Limb (tissue), 2 donors: ENCODE data around the gene SLC34A3.
A peak's percentile ranks its signal among the peaks of the same experiment; 100 is the strongest.
"Not testable (repeated sequence)": the region's sequence is repeated elsewhere in the genome, so short reads cannot be mapped to it uniquely, and the experiment has no call there.

Experiments
- DNase-seq, 2 donors: peaks; one replicate each; pipeline ENCODE4 v3.0.0-alpha.2; 2016; ENCODE audit errors: extremely low spot score in 2 of 2

Gene SLC34A3

GRCh38 chr9:137241490-137242268, 11.0 kb downstream of the SLC34A3 start:
- DNase-seq = no peak

GRCh38 chr9:137242269-137243203, 11.8 kb downstream of the SLC34A3 start:
- DNase-seq = no peak

DNA sequence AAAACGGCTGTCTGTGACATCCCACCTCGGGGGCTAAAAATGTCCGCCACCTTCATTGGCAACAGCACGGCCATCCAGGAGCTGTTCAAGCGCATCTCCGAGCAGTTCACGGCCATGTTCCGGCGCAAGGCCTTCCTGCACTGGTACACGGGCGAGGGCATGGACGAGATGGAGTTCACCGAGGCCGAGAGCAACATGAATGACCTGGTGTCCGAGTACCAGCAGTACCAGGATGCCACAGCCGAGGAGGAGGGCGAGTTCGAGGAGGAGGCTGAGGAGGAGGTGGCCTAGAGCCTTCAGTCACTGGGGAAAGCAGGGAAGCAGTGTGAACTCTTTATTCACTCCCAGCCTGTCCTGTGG, 12.5 kb downstream of the SLC34A3 start:
- not testable (repeated sequence) for DNase-seq

GRCh38 chr9:137243626-137244485, 13.2 kb downstream of the SLC34A3 start:
- DNase-seq = no peak

DNA sequence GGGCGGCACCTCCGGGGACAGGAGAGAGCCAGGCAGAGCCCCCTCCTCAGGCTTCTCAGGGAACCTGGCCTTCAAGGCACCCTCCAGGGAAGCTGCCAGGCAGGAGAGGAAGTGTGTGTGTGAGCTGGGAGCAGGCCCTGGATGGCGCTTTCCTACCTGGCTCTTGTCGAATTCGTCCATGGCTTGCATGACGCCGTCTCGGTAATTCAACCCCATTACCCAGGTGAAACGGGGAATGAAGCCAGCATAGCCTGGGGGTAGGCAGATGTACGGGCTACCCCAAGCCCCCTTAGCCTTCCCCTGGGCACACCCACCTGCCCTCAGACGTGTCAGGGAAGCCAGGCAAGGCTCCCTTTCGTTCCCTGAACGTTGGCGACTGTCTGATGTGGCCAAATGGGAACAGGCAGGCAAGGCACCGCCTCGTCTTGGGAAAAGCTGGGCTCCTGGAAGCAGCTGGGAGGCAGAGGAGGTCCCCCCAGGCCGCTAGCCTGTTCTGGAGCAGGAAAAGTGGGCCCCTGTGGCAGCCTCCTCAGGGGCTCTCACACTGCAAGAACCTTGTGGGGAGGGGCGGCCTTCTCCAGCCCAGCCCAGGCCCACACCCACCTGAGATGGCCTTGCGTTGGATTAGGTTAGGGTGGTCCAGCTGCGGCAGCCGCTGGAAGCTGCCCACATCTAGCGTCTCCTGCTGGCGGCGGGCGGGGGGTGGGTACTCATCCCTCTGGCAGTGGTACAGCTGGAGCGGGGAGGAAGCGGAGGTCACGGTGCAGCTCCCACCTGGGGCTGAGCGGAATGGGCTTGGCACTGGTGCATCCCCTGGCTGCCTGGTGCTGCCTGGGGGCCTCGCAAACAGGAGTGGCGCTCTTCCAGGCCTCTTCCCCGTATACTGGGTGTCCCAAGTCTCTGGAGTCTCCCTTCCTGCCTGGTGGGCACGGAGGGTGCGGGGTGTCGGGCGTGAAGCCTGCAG, 14.1 kb downstream of the SLC34A3 start:
- DNase-seq = no peak

GRCh38 chr9:137245450-137246421, 15.0 kb downstream of the SLC34A3 start:
- DNase-seq = no peak

DNA sequence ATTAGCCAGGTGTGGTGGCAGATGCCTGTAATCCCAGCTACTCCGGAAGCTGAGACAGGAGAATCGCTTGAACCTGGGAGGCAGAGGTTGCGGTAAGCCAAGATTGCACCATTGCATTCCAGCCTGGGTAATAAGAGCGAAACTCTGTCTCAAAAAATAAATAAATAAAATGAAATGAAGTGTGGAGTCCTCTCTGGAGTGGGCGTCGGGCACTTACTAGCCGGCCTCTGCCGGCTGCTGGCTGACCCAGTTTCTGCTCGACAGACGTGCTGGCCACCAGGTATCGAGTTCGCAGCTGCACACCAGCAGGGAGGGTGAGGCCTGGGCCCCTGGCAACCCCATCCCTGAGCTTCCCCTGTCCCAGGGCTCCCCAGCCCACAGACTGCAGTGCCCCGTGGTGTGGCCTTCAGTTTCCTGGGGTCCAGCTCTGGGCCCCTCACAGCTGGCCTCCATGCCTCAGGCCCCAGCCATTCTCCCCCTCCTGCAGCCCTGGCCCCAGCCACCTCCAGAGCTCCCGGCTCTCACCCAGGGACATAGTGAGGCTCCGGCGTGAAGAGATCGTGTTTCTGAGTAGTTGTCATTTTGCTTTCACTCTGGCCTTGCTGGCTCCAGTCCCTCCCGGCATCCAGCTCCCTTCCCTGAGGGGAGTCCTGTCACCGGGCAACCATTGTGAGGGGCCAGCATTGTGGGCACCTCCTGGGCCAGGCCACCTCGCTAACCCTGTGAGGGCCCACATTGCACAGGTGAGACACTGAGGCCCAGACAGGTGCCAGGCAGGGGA, 16.6 kb downstream of the SLC34A3 start:
- DNase-seq = no peak

DNA sequence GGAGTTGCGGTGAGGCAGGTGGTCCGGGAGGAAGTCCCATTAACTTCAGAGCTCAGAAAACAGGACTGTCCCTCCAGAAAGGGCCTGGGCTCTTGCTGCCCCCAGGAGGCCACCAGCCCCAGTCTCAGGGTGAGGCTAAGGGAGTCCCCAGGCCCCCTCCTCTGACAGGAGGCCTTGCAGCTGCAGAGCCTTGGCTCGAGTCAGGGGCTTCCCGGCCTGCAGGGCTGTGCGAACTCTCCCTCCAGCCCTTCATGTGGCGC, 17.1 kb downstream of the SLC34A3 start:
- no peak for DNase-seq

DNA sequence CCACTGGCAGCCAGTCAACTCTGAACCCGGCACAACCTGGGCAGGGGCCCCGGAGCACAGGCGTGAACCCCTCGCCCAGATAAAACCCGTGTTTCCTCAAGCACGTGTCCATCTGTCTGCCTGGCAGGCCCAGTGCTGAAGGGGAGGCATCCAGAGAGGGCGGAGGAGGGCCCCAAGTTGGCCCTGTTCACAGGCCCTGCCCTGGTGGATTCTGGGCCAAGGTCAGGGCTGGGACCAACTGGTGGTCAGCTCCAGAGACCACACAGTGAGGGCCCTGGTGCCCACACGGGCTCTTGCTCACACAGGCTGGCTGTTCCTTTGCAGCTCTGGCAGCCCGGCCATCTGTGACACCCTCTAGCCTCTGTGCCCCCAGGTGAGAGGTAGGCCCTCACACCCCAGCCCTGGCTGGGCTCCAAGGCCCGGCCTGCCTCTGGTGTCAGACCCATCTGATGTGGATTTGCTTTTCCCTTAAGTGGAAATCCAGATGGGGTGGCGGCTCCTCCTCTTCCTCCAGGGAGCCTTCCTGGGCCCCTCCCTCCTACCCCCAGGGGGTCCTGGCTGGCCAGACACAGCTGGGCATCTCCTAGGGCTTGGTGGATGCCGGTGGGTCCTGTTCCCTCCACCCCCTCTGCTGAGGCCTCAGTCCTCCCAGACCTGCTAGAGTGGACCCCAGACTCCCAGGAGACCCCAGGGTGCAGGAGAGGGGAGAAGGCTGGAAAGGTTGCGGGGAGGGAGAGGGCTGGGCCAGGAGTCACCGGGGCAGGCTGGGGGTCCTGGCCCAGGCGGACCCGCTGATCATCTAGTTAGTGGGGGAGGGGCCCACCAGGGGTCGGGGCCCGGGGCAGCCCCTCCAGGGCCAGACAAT, 19.9 kb downstream of the SLC34A3 start:
- DNase-seq = no peak

- DNase-seq = no peak
These were observed 20.4 kb downstream of the SLC34A3 start, which contains the start of gene STPG3 for GRCh38 chr9:137251194-137251461. Gene STPG3 (plus strand): TSS chr9:137251286. CDS start chr9:137251287, 1 bp downstream.

- no peak for DNase-seq
These were observed 21.0 kb downstream of the SLC34A3 start for GRCh38 chr9:137251490-137252268.

GRCh38 chr9:137252555-137253506, 22.1 kb downstream of the SLC34A3 start:
- DNase-seq = no peak

- no peak for DNase-seq
These were observed 23.3 kb downstream of the SLC34A3 start for GRCh38 chr9:137253717-137254623.

DNA sequence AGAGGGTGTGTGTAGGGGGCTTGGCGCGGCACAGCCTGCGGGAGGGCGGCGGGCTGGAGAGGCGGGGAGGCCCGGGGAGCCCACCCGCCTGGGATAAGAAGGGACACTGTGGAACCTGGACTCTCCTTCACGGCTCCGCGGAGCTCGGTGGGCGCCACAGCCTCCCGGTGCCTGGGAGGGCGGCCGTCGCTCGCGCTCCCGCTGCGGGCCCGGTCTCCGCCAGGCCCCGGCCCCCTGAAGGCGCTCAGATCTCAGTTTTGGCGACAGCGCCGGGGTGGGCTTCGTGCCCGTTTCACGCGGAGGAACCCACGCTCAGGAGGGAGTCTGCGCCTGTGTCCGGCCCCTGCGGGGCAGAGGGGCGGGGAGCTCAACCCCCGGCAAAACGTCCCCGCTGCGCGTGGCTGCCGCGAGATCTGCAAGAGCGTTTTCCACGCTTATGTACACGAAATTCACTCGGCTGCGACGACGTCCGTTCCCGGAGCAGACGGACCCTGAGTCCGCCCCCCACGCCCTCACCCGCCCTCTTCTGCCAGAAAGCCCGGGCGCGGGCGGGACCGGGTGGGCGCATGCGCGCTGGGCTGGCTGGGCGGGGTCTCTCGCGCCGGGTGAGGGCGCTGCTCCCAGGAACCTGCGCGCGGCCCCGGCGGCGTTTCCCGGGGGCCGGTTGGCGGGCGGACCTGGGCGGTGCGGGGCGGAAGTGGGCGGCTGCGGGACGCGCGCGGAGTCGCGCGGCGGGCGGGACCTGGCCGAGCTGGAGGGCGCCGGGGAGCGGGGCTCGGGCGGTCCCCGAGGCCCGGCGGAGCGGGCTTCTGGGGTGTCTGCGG, 24.1 kb downstream of the SLC34A3 start, which contains the start of gene NELFB:
Gene NELFB, plus strand, starts transcription at position 704 of the 824 bp plus-strand sequence.
- DNase-seq = peak; percentile 89 to 98
